ENCODE results near the gene ADAP1.
A peak's percentile ranks its signal among the peaks of the same experiment; 100 is the strongest.
"Not testable (repeated sequence)": the region's sequence is repeated elsewhere in the genome, so short reads cannot be mapped to it uniquely, and the experiment has no call there.

ADAP1 gene

DNA sequence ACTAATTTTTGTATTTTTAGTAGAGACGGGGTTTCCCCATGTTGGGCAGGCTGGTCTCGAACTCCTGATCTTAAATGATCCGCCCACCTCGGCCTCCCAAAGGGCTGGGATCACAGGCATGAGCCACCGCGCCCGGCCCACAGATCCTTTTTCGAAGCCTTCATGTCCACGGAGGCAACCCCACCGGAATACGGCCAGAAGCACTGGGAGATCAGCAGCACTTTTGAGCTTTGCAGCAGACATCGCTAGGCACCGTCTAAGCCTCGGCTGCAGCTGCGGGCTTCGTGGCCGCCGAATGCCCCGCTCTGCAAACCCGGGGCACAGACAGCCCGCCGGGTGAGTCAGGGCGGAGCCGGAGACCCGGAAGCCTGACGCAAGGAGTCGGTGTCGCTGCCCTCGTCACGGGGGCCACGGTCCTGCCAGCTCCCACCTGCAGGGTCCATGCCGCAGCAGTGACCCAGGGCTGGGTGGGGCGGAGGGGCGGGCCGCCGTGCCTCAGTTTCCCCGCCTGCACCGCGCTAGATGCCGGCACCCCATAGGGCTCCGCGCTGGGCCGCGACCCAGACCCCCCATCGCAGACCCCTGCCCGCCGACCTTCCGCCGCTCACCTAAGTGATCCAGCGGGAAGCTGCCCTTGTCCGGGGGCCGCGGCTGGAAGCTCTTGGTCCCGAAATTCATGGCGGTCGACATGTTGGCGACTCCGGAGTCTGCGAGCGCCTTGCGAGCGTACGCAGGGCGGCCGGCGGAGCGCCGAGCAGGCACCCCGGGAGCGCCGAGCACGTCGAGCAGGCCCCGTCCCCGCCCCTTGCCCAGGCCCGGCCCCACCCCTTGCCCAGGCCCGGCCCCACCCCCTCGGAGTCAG, 20.6 kb upstream of the ADAP1 start, which contains the start of gene COX19:
TSS of gene COX19 (minus strand) at position 730 of the 862 bp plus-strand sequence. CDS start at position 690, 40 bp downstream.
- peak; percentile 92 for DNase-seq (ENCODE audit: low read depth)

DNA sequence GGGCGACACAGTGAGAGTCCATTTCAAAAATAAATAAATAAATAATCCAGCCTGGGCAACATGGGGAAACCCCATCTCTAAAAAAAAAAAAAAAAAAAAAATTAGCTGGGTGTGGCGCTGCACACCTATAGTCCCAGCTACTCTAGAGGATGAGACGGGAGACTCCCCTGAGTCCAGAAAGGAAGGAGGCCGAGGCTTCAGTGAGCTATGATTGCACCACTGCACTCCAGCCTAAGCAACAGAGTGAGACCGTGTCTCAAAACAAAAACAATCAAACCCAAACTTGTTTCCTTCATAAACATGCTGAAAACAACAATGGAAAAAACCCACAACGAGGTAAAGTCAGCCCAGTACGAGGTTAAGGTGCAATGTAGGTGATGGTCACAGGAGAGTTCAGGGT, 19.7 kb upstream of the ADAP1 start:
- DNase-seq (ENCODE audit: low read depth), result no peak

DNA sequence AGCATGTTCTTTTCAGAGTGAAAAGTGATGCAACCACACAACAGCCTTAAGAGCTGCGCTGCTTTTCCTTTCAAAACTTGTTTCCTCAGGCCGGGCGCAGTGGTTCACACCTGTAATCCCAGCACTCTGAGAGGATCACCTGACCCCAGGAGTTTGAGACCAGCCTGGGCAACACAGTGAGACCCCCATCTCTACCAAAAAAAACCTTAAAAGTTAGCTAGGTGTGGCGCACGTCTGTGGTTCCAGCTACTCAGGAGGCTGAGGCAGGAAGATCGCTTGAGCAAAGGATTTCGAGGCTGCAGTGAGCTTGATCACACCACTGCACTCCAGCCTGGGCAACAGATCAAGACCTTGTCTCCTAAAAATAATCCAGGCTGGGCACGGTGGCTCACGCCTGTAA, 18.8 kb upstream of the ADAP1 start:
- no peak for DNase-seq (ENCODE audit: low read depth)

DNA sequence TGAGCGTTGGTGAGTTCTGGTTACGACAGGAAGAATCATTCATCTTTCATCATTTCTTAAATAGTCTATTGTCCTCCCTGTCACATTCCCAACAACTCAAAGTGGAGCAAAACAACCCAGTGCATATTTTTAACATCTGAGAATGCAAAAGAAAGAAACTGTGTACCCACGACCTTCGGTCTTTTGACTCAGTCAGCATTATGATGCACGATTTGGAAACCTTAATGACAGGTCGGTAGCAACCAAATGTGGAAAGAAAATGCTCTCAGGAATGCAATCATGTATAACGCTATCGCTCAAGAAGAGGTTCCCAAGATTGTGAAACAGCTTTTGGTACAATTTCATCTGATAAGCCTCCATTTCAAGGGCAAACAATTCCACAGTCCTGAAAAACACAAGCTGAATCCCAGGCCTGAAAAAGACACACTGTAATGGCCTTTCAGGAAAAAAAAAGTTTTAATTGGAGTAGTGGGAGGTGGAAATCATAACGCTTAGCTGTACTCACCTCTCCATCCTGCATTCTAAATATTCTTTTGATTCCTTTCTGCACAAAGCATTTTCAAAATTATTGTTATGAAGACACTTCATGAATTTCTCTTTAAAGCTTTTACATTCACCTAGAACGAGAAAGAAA, 18.3 kb upstream of the ADAP1 start:
- DNase-seq (ENCODE audit: low read depth), result no peak

DNA sequence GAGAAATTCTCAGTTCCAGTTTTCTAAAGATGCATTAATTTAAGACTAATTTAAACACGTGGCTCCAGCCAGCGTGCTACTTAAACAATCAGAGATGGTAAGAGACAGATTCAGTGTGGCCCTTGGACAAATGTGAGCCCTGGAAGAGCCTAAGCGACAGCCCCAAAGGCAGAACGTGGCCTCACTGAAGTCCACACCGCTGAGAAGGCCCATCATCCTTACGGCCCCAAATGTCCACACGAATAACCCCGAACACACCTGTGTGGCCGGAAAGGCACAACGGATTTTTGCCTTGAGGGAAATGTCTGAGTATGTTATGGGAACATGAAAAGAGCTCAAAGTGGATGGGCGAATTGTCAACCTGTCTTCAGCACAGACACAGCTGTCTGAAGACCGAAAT, 17.6 kb upstream of the ADAP1 start:
- DNase-seq (ENCODE audit: low read depth), result no peak

DNA sequence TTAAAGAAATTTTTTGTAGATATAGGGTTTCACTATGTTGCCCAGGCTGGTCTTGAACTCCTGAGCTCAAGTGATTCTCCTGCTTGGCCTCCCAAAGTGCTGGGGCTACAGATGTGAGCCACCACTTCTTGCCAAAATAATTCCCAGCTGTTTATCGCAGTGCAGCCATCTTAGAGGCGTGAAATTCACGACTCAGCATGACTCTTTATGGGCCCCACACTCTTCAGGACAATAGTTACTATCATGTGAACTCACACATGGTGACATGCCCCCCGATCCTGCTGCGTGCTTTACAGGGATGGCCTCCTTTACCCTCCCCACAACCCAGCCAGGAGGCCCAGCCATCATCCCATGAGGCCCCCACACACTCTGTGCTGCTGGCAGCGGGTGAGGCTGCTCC, 16.3 kb upstream of the ADAP1 start:
- DNase-seq (ENCODE audit: low read depth), result no peak

DNA sequence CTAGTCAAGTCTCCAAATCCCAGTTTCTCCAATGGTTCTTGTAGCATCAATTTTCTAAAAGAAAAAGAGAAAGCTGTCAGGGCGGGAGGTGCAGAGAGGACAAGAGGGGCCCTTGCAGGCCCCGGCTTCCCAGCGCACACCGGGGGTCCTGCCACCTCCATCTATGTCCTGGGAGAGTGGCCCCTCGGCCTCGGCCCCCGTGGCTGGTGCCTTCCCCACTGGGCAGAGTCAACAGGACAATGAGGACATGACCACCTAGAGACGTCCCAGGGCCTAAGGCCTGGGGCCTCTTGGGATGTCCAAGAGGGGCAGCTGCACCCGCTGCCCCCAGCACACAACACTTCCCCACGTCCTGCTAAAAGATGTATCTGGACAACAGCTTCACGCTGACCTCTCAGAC, 14.9 kb upstream of the ADAP1 start:
- DNase-seq (ENCODE audit: low read depth), result no peak

DNA sequence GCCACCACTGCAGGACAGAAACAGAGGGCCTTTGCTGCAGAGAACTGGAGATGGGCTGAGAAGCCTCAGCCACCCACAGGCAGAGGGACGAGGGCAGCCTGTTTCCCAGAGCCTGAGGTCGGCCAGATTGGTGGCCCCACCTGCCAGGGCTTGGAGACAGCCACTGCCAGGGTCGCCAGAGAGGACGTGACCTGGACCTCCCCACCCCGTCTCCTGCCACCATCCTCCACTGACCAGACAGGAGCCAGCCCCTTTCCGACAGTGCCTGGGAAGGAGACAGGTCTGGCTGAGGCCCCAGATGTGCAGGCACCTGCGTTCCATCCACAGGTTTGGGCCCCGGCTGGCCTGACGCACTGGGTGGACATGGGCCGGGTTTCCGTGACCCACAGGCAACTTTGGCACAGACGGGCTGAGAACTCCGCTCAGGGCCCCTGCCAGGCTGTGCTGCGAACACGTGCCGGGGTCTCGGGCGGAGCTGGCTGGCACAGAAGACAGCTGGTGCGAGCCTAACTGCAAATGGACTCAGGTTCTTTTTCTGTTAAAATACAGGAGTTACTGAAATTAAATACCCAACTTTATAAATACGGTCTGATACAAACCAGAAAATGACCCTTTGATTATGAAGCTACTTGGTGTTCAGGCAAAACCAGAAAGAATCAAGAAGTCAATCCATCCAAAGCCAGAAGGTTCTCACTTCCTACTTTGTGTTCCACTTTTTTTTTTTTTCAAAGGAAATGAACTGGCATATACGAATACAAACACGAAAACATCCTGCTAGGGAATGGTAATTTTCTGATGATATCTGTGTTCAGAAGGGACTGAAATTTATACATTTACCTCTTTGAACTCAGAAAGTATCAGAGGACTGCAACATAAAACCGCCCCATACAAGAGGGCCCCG, 14.0 kb upstream of the ADAP1 start:
- no peak for DNase-seq (ENCODE audit: low read depth)

DNA sequence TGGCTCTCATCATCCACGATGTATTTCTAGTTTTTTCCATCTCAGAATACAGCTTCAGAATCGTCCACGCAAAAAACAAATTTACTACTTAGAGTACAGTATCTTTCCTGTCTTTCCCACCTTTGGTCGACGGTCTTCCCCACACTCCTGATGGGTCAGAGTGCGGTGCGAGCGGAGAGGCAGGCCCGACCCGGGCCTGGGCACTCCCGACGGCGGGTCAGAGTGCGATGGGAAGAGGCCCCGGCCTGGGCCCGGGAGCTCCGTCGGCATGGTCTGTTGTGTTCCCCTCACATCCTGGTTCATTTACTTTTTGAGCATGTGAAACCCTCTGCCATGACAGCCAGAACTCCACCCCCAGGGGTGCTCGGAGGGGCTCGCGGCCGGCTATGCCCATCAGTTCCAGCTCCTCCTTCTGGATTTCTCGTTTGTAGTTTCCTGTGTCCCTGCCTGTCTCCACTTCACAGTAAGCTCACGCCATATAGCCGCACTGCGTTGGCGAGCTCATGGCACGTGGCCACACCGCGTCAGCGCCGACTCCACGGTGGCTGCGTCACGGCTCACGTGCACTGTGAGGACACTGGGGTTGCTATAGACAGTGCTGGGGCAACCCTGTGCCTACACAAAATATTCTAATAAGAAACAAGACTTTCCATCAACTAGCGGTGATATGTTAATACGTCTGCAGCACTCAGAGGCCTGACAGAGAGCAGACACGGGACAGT, 13.0 kb upstream of the ADAP1 start:
- no peak for DNase-seq (ENCODE audit: low read depth)

DNA sequence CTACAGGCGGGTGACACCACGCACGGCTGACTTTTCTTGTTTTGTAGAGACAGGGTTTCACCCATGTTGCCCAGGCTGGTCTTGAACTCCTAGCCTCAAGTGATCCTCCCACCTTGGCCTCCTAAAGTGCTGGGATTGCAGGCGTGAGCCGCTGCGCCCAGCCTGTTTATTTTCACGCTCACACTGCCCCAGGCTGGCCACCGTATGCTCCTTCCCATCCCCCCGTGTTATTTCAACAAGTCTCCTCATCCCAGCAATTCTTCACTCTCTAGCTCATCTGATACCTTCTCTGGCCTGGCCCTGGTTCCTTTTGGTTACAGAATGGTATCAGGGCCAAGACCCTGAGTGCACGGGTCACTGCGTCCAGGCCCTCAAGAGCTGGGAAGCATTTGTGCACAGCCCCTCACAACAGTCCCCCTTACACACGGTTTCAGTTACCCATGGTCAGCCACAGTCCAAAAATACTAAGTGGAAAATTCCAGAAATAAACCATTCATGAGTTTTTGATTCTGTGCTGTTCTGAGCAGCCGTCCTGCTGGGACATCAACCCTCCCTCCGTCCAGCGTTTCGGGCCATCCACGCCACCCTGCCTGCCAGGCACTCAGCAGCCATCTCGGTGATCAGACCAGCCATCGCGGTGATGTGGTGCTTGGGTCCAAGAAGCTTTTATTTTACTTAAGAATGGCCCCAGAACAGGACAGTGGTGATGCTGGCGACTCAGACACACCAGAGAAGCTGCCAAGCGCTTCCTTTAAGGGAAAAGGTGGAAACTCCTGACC, 12.0 kb upstream of the ADAP1 start:
- DNase-seq (ENCODE audit: low read depth), result no peak

DNA sequence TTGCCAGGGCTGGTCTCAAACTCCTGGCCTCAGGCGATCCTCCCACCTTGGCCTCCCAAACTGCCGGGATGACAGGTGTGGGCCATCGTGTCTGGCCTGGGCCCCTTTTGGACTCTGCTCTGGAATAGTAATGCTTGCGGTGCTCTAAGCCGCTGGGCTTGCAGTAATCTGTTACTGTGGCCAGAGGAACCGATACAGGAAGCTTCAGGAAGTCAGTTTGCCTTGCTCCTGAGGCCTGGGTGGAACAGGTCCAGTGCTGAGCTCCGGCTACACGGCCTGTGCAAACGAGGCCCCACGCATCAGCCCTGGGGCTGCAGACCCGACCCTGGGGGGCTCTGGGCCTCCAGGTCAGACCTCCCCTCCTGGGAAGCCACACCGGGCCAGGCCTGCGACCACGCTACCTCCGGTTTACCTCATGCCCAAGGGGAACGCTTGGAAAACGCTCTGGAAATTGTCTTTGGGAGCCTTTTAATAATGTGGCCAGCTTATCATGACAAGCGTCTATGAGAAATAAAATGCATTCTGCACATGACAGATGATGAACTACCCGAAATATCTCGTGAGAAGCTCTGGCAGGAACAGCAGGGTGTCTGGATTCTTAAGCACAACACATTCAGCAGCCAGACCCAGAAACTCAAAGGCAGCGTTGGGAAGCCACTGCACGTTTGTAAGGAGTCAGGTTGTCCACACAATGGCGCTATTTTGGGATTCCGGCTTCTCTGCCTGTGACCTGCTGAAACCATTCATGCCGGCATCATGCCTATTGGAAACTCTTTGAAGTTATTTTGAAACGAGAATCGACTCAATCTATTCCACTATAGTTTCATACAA, 10.1 kb upstream of the ADAP1 start:
- no peak for DNase-seq (ENCODE audit: low read depth)

DNA sequence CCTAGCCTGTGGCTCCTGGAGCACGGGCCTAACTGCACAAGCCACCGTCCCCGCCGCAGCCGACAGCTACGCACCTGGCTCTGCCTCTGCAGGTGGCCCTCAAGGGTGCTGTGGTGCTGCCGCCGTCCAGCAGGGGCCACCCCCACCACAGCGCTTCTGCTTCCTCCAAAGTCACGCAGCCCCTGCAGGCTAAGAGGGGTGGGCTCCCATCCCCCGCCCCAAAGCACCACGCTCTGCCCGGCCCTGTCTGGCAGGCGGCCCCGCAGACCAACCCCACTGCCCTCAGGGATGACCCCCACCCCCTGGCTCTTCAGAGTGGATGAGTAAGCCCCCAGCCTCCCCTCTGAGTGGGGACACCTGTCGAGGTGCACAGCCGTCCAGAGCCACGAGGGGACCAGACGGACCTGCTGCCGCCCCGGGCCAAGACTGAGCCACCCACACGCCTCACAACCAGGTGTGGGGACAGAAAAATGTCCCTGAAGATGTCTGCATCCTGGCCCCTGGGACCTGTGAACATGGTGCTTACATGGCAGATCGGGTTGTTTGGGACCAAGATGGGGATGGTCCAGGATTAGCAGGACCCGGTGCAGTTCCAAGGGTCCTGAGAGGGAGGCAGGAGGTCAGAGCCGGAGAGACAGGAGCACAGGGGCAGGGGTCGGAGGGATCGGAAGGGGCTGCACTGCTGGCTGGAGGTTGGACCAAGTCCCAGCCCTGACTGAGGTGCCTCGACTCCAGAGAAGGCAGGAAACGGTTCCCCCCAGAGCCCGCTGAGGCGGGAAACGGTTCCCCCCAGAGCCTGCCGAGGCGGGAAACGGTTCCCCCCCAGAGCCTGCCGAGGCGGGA, 9.0 kb upstream of the ADAP1 start:
- no peak for DNase-seq (ENCODE audit: low read depth)

DNA sequence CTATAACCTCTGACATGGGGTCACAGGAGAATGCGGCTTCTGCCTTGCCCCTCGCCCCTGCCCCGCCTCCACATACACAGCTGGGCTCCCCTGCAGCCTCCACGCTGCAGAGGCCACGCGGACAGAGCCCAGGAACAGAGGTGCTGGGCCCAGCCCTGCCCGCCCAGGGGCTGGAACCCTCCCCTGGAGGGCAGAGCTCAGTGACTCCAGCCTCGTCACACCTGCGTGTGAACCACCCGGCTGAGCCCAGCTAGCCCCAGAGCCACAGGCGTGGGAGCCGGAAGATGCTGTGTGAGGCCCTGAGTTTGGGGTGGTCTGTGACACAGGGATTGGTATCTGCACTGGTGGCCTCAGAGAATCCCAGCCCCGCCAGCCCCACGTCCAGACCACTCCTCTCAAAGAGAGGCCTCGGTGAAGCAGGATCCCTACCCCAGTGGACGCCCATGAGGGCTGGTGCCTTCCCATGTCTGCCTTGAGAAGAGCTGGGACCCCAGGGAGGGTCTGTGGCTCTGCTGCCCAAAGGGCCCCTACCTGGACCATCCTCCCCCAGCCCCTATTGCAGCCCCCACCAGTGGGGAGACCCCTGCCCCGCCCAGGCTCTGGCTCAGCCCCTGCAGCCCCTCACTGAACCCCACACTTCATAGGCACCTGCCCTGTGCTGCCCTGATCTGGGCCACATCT, 8.1 kb upstream of the ADAP1 start:
- no peak for DNase-seq (ENCODE audit: low read depth)

DNA sequence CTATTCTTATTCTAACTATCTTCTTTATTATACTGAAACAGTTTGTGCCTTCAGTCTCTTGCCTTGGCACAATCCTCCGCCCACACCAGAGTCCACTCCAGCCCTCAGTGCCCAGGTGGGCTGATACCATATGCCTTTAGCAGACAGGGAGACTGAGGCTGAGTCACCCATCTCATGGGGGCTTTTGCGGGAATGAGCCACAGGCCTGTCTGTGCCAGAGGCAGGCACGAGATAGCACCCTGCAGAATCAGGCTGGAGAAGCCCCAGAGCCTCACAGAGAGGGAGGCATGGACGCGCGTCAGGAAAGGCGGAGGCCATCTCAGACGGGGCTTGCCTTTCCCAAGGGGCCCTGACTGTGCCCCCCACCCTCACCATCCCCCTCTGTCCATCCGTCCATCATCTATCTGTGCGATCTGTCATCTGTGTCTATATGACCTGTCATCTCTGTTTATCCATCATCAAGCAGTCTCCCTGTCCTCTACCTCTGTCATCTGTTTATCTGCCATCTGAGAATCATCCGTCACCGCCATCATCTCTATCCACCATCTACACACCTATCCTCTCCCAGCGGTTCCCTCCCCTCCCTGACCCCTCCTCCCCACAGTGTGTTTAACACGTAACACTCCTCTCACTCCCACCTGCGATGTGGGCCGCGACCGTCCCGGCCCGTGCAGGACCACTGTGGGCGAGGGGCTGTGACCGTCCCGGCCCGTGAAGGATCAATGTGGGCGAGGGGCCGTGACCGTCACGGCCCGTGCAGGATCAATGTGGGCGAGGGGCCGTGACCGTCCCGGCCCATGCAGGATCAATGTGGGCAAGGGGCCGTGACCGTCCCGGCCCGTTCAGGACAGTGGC, 7.3 kb upstream of the ADAP1 start:
- DNase-seq (ENCODE audit: low read depth), result no peak

DNA sequence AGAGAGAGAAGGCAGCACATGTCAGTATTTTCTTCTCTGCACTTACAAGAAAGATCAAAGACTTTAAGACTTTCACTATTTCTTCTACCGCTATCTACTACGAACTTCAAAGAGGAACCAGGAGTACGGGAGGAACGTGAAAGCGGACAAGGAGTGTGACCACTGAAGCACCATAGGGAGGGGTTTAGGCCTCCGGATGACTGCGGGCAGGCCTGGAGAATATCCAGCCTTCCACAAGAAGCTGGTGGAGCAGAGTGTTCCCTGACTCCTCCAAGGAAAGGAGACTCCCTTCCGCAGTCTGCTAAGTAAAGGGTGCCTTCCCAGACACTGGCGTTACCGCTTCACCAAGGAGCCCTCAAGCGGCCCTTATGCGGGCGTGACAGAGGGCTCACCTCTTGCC, 6.5 kb upstream of the ADAP1 start:
- DNase-seq (ENCODE audit: low read depth), result not testable (repeated sequence)

DNA sequence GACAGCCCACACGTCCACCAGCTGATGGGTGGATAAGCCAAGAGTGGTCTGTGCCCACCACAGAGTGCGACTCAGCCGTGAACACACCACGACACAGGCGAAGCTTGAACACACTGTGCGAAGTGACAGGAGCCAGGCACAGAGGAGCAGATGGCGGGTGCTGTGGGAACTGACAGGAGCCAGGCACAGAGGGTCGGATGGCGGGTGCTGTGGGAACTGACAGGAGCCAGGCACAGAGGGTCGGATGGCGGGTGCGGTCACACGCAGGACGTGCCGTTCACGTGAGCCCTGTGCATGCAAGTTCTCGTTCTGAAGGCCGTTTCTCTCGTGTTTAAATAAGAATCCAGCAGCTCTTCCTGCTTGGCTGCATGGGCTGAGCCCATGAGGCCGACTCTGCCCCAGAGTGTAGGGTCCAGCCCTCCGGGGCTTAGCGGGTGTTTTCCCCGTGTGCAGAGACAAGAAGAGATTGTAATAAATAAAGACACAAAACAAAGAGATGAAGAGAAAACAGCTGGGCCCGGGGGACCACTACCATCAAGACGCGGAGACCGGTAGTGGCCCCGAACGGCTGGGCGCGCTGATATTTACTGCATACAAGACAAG, 5.9 kb upstream of the ADAP1 start:
- no peak for DNase-seq (ENCODE audit: low read depth)

DNA sequence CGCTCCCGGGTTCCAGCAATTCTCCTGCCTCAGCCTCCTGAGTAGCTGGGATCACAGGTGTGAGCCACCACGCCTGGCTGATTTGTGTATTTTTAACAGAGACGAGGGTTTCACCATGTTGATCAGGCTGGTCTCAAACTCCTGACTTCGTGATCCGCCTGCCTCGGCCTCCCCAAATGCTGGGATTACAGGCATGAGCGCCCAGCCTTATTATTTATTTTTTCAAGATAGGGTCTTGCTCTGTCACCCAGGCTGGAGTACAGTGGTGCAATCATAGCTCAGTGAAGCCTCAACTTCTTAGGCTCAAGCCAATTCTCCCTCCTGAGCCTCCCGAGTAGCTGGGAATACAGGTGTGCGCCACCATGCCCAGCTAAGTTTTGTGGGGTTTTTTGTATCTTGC, 5.3 kb upstream of the ADAP1 start:
- DNase-seq (ENCODE audit: low read depth), result not testable (repeated sequence)

Data from activated T-cell treated with anti-CD3 and anti-CD28 coated beads for 48 hours (primary cell).